Esophagus squamous epithelium (tissue), 5 donors: Measurements from ENCODE around the gene KRTAP16-1. TPM values are rescaled to one million over a fixed set of nuclear protein-coding genes. Genes with fewer than 3 reads are reported as not detected.
A peak's percentile ranks its signal among the peaks of the same experiment; 100 is the strongest.

ENCODE experiments used
- DNase-seq: peaks from one replicate; lab custom pipeline; 2025; lab: John Stamatoyannopoulos, UW
- H3K27ac ChIP-seq, 4 donors: fragments of 200-600 bp; sonication (generic); one replicate each; pipeline ENCODE4 v1.5.1; 2016 to 2019; ENCODE audit warnings: mild to moderate bottlenecking in 1 of 4
- H3K27me3 ChIP-seq, 4 donors: fragments of 200-600 bp; sonication (generic); 1 replicate in 3 of 4; 2 replicates in 1 of 4; pipeline versions ENCODE4 v1.5.1 to v1.6.0; 2017 to 2021; ENCODE audit warnings: antibody characterized with exemption in 1 of 4
- H3K36me3 ChIP-seq, 3 donors: fragments of 200-600 bp; sonication (generic); one replicate each; pipeline ENCODE4 v1.5.1; 2016 to 2019
- H3K4me1 ChIP-seq, 3 donors: fragments of 200-600 bp; sonication (generic); one replicate each; pipeline ENCODE4 v1.5.1; 2017 to 2019
- H3K4me3 ChIP-seq, 4 donors: fragments of 200-600 bp; sonication (generic); 1 replicate in 3 of 4; 2 replicates in 1 of 4; pipeline ENCODE4 v1.5.1; 2016 to 2019; ENCODE audit warnings: mild to moderate bottlenecking in 2 of 4, moderate library complexity in 1 of 4
- H3K9me3 ChIP-seq, 3 donors: fragments of 200-600 bp; sonication (generic); one replicate each; pipeline ENCODE4 v1.5.1; 2016 to 2019
- CTCF ChIP-seq, 6 experiments: fragments of 450-650 bp in 4 of 6; fragments of 200-600 bp in 2 of 6; sonication (generic) in 2 of 6; IDR thresholded peaks; one replicate each; pipeline ENCODE4 v1.5.1; 2016 to 2019; ENCODE audit warnings: antibody characterized with exemption in 6 of 6, mild to moderate bottlenecking in 4 of 6, moderate library complexity in 4 of 6
- POLR2A ChIP-seq, 4 donors: fragments of 450-650 bp; IDR thresholded peaks; one replicate each; pipeline ENCODE4 v1.6.1; 2017; ENCODE audit warnings: antibody characterized with exemption in 4 of 4, mild to moderate bottlenecking in 4 of 4, moderate library complexity in 3 of 4
- WGBS, 2 donors: methylation state at CpG; one replicate each; pipeline ENCODE4 v1.1.5; 2018; 5-methylcytosine and 5-hydroxymethylcytosine counted together
- intact Hi-C: fragments of 100-400 bp; cut with DNase I; formaldehyde crosslinking; loops from one replicate; pipeline ENCODE4 v1.15.0; 2022
- total RNA-seq, 4 donors: library from RNA; depleted of rRNA; stranded (reverse); fragments of >200 nt; gene quantifications; one replicate each; pipeline ENCODE4 v1.1.0, GENCODE V29; 2016
- donor health status: DM: yes; HTN: yes; CAD: no.

The KRTAP16-1 gene
- total RNA-seq, 4 donors from 2014 or later: not detected

GRCh38 chr17:41325611-41326010 is 16.5 kb upstream of the KRTAP16-1 start:
- TF ChIP-seq POLR2A (IDR thresholded peaks at IDR 0.05): no peak
- no peak for TF ChIP-seq CTCF (IDR thresholded peaks at IDR 0.05)
- H3K9me3 ChIP-seq: no peaks in the 10 kb centered on the region
- no peak overlapping the region for H3K27ac ChIP-seq
- WGBS, 2 donors: no CpG with 5 or more reads among the region's 6 CpGs
- peaks cover 0 to 32% (median 0%) of the 10 kb centered on the region in 3 donors for H3K4me1 ChIP-seq
- no peaks in the 10 kb centered on the region for H3K36me3 ChIP-seq
- no peaks in the 10 kb centered on the region for H3K27me3 ChIP-seq
- no peak overlapping the region for H3K4me3 ChIP-seq
- intact Hi-C loops: no loop called here
- DNase-seq: no peak

- TF ChIP-seq CTCF (IDR thresholded peaks at IDR 0.05): no peak
- no peak for TF ChIP-seq POLR2A (IDR thresholded peaks at IDR 0.05)
- WGBS, 2 donors: 60 to 76% methylated on average over 1 to 3 of the region's 10 CpGs
- intact Hi-C loops: no loop called here
Observed at GRCh38 chr17:41325126-41325525, 16.0 kb upstream of the KRTAP16-1 start.

GRCh38 chr17:41324180-41325075 is 15.3 kb upstream of the KRTAP16-1 start:
- intact Hi-C loops: loop anchor here (5.0 kb wide), 1 partner anchor 417 kb away; no protein-coding TSS in a partner anchor
- H3K27ac ChIP-seq: no peak overlapping the region

More at GRCh38 chr17:41325126-41325525, 16.0 kb upstream of the KRTAP16-1 start:
- peaks cover 0 to 32% (median 0%) of the 10 kb centered on the region in 3 donors for H3K4me1 ChIP-seq
- no peak for DNase-seq
- H3K9me3 ChIP-seq: no peaks in the 10 kb centered on the region
- H3K27me3 ChIP-seq: no peaks in the 10 kb centered on the region
- H3K36me3 ChIP-seq: no peaks in the 10 kb centered on the region
- no peak overlapping the region for H3K4me3 ChIP-seq
- no peak overlapping the region for H3K27ac ChIP-seq

GRCh38 chr17:41322903-41323895 is 14.1 kb upstream of the KRTAP16-1 start:
- Histone ChIP-seq H3K4me3 (no peak overlapping the region), H3K27me3 (no peaks in the 10 kb centered on the region), H3K4me1 (peaks cover 0 to 32% (median 0%) of the 10 kb centered on the region in 3 donors), H3K27ac (no peak overlapping the region), H3K9me3 (peaks cover 0 to 6% (median 0%) of the 10 kb centered on the region in 3 donors), H3K36me3 (no peaks in the 10 kb centered on the region)
- 80 to 82% methylated on average over 1 to 2 of the region's 11 CpGs for WGBS, 2 donors
- DNase-seq: no peak
- no peak for TF ChIP-seq POLR2A (IDR thresholded peaks at IDR 0.05)
- no peak for TF ChIP-seq CTCF (IDR thresholded peaks at IDR 0.05)
- intact Hi-C loops: loop anchor here (5.0 kb wide), 1 partner anchor 416 kb away; no protein-coding TSS in a partner anchor

More at GRCh38 chr17:41324180-41325075, 15.3 kb upstream of the KRTAP16-1 start:
- peaks cover 0 to 6% (median 0%) of the 10 kb centered on the region in 3 donors for H3K9me3 ChIP-seq
- no peak for DNase-seq
- peaks cover 0 to 32% (median 0%) of the 10 kb centered on the region in 3 donors for H3K4me1 ChIP-seq
- H3K27me3 ChIP-seq: no peaks in the 10 kb centered on the region
- no peak for TF ChIP-seq POLR2A (IDR thresholded peaks at IDR 0.05)
- peak in 4 of 6 experiments; percentile 6 to 60 (median 32) for TF ChIP-seq CTCF (IDR thresholded peaks at IDR 0.05)
- no peaks in the 10 kb centered on the region for H3K36me3 ChIP-seq
- H3K4me3 ChIP-seq: no peak overlapping the region
- whole genome bisulfite sequencing, 2 donors: 69 to 72% methylated on average over 10 to 12 of the region's 16 CpGs
